Activated T-cell treated with anti-CD3 and anti-CD28 coated beads for 24 hours (primary cell): ENCODE data around the gene JOSD1.

Experiments
- DNase-seq: peaks from one replicate; pipeline ENCODE4 v3.0.0-alpha.2; 2020; ENCODE audit warnings: low read depth

JOSD1 gene

GRCh38 chr22:38733329-38733723, 32.6 kb upstream of the JOSD1 start:
- DNase-seq, result no peak

DNA sequence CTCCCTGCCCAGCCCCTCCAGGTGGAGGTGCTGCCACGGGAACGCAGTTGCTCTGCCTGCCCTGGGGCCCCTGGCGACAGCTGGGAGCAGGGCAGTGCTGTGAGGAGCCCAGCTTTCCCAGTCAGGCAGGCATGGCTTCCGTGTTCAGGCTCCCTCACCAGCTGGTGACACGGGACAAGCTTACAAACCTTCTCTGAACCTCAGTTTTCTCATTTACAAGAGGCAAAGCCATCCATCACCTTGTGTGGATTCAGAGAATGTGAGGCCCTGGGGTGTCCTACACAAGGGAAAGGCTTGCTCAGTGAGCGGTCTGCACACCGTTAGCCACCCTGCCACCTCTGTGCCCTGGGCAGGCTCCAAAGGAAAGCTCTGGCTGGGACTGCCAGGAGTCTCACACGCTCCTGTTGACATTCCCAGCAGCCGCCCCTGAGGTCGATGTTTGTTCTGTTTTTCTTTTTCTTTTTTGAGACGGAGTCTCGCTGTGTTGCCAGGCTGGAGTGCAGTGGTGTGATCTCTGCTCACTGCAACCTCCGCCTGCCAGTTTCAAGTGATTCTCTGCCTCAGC, 31.6 kb upstream of the JOSD1 start:
- no peak for DNase-seq

GRCh38 chr22:38731703-38732161, 31.0 kb upstream of the JOSD1 start:
- DNase-seq, result no peak

- no peak for DNase-seq
Measured at GRCh38 chr22:38730411-38730871, 29.7 kb upstream of the JOSD1 start.

DNA sequence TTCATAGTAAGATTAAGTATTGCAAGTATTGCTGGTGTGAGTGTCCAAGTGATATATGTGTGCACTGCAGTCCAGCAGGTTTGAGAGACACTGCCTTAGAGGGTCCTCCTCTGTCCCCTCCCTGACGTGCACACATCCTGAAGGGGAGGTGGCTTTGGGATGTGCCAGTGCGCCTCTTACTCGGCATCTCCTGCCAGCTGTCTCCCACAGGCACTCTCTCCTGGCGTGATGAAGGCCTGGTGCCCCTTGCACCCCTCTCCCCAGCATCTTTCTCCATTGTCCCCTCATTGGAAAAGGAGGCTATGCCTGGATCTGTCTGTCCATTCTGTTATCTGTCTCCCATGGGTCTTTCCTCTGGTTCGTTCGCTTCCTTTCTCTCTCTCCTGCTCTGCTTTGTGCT, 29.2 kb upstream of the JOSD1 start:
- DNase-seq, result no peak

DNA sequence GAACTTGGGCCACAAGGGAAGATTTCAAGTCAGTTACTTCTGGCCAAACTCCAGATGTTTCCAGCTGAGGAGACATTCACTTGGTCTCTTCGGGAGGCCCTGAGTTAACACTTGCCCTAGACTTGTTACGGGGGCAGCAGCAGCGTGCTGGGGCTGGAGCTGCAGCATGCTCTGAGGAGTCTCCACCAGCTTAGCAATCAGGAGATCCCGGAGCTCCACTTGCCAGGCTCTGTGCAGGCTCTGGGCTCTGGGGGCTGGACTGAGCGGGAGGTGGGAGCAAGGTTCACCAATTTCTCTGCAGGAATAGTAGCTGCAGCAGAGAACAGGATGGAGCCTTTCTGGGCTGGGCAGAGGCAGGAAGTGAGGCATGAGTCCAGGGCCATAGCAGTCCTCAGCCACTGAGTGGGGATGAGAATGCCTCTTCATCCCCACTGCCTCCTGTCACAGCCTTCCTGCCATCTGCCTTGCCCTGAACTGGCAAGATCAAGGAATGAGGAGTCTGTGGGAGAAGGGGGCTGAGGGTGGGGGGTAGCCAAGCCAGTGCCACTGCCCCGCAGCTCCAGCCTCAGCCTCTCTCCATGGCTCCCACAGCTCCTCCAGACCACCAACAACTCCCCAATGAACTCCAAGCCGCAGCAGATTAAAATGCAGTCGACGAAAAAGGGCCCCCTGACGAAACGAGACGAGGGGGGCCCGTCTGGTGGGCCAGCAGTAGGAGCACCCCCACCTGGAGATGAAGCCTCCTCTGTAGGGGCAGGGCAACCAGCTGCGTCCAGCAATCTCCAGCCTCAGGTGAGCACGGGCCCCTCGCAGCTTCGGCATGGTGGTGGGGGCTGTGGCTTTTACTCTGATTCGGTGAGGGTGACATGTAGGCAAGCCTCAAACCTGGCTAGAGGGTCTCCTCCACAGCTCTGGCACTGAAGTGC, 28.4 kb upstream of the JOSD1 start:
- no peak for DNase-seq

GRCh38 chr22:38727530-38728451, 27.0 kb upstream of the JOSD1 start:
- no peak for DNase-seq

- no peak for DNase-seq
Measured at GRCh38 chr22:38727123-38727522, 26.4 kb upstream of the JOSD1 start.

DNA sequence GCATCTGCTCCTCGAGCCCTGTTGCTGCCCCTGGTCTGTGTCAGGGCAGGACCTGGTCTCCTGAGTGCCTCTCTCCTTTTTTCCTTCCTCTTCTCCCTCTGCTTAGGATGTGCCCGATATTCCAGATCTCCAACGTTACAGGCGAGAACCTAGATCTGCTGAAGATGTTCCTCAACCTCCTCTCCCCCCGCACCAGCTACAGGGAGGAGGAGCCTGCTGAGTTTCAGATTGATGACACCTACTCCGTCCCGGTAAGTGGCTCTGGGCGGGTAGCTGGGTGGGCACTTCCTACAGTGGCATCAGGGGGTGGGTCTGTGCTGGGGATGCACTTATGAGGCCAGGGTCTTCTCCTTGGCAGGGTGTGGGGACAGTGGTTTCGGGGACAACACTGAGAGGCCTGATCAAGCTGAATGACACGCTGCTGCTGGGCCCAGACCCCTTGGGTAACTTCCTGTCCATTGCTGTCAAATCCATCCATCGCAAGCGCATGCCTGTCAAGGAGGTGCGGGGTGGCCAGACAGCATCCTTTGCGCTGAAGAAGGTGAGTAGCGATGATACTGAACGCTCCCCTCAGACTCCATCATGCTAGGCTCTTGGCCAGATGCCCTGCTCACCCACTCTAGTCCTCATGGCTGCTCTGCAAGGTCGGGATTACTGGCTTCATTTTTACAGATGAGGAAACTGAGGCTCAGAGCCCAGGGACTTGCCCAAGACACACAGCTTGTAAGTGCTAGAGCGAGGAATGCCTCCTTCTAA, 25.3 kb upstream of the JOSD1 start:
- no peak for DNase-seq

DNA sequence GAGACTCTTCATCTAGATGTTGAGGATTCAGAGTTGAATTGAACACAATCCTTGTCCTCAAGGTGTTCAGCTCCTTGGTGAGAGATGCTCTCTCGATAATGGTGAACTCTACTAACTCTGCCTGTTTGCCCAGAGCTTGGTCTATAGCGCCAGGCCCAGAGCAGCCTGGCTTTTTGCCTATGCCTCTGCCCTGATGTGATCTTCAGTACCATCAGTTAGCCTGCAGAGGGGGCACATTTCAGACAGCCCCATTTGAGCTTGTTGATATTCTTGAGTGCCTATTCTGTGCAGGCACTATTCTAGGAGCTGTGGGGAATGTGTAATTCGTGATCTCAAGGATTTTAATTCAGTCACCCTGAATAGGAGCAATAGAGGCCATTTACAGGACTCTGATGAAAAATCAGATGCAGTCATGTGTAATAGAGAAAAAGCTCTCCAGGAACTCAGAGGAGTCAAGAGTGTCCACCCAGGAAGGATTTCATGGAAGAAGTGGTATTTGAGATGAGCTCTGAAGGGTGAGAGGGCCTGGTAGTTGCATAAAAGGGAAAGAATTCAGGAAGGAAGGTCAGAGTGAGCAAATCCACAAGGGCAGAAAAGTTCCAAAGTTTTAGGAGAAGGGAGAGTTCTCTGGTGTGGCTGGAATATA, 24.3 kb upstream of the JOSD1 start:
- DNase-seq, result no peak

DNA sequence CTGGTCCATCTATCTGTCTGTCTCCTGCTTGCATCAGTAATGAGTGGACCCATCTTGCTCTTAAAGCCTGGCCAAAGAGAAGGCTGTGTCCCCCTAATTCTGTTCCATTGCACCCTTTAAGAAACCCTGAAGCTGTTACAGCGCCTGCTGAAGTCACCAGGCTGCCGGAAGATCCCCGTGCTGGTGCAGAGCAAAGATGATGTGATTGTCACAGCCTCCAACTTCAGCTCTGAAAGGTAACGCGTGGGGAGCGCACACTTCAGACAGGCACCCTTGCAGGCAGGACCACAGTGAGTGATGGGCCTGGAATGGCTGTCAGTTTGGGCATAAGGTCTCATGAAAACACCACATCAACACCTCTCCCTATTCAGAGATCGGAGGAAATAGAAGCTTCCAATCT, 23.4 kb upstream of the JOSD1 start:
- no peak for DNase-seq

DNA sequence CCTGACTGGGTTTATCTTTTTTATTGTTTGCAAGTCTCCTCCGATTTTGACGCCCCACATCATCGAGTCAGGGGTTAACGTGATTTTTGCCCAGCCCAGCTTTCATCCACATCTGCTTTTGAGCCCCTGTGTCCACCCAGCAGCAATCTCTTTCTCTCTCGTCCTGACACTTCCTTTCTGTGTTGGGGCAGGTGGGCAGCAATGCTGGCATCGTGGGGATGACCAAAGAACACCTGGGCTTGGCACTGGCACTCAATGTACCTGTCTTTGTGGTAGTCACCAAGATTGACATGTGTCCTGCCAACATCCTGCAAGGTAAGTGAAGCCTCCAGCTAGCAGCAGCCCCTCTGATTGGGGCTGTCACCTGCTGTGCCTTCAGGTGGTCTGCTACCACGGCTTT, 20.8 kb upstream of the JOSD1 start:
- no peak for DNase-seq

DNA sequence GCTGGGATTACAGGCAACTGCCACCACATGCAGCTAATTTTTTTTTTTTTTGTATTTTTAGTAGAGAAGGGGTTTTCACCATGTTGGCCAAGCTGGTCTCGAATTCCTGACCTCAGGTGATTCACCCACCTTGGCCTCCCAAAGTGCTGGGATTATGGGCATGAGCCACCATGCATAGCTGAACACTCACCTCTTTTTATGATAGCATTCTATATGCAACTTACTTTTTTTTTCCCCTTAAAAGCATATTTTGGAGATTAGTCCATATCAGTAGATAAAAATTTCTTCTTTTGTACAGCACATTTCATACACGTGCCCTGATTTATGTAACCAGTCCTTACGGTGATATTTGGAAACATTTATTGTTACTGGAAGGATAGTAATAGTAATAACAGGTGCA, 19.6 kb upstream of the JOSD1 start:
- DNase-seq, result no peak

- DNase-seq, result no peak
Measured at GRCh38 chr22:38719196-38719595, 18.5 kb upstream of the JOSD1 start.

DNA sequence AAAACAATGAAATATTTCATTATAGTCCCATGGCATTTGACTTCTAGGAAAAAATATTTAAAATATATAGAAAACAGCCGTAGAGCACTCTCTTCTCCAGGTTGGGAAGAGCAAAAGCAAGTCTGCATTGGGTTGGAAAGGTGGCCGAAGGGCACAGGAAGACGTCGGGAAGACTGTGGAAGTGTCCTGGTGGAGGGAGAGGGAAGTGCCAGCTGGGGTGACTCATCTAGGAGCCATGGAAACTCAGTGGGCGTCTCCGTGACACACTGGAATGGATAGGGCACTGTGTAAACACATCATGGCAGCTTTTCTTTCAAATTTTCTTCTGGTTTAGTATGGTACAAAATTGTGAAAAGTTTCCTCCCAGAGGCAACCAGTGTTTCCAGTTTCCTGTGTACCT, 17.7 kb upstream of the JOSD1 start:
- DNase-seq, result no peak

DNA sequence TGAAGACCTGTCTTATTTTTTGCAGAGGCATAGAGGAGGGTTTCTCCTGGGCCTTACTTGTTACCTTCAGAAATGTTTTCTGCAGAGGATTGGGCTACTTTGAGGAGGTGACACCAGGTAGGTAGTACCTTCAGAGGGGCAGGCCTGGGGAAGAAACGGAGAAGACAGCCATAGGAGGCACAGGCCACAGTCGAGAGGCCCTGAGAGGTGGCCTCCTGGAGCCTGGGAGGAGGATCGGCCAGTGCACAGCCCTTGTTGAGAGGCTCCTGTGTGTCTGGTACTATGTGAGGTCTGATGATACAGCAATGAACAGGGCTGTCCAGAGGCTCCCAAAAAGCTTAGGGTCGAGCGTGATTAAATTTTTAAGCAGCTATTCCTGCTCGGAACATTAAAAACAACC, 16.5 kb upstream of the JOSD1 start:
- DNase-seq, result no peak

DNA sequence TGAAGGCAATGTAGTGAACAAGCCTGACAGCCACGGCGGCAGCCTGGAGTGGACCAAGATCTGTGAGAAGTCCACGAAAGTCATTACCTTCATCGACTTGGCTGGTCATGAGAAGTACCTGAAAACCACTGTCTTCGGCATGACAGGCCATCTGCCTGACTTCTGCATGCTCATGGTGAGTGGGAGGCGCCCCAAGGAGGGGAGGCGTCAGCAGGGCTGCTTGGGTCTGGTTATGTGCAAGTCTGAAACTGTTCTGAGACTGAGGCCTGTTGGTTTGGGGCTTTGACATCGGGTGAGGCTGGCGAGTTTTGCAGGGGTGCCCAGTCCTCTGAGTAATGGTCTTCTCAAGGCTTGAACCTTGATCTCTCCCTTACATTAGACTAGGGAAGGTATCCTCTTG, 16.1 kb upstream of the JOSD1 start:
- DNase-seq, result no peak

GRCh38 chr22:38716271-38716670, 15.5 kb upstream of the JOSD1 start:
- DNase-seq, result no peak

DNA sequence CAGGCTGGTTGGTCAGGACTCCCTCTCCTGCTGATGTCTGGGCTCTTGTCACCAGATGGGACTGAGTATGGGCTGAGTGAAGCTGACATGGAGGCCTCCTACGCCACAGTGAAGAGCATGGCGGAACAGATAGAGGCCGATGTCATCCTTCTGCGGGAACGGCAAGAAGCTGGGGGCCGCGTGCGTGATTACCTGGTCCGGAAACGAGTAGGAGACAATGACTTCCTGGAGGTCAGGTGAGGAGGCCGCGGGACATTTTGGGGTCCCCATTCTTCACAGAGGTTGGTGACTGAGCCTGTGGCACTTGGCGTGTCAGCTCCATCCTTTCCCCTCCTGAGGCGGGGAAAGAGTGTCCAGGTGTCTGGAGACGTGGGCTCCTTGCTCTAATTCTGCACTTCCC, 15.1 kb upstream of the JOSD1 start:
- no peak for DNase-seq

DNA sequence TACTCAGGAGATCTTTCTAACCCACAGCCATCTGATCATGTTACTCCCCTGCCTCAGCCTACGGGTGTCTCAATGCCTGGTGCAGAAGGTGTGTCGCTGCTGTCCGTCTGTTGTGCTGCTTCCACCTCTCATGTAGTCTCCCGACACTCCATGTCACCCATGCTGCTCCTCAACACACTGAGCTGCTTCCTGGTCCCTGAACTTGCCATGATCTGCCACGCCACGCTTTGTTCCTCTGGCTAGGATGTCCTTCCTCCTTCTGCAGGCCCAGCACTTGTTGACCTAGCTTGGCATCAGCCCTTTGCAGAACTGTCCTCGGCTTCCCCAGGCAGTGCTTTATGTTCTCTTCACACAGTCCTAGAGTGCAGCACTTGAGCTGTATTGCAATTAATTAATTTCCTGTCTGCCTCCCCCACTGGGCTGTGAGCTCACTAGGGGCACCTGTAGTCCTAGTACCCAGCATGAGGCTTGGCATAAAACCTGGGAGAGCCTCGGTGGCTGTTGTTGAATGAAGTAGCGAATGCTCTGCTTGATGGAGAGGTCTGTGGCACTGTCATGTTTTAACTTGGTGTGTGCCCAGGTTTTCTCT, 14.5 kb upstream of the JOSD1 start:
- no peak for DNase-seq

GRCh38 chr22:38713921-38714320, 13.2 kb upstream of the JOSD1 start:
- DNase-seq, result no peak
